ENCODE data around the gene CD53. TPM values are rescaled to one million over a fixed set of nuclear protein-coding genes. Genes with fewer than 3 reads are reported as not detected.

CD53 gene
- total and polyA plus RNA-seq, 9 of the 15 experiments (the other 6 are each of a cell fraction or from before 2014, with no cell fraction given) = 63.5 to 220 (median 131) TPM

DNA sequence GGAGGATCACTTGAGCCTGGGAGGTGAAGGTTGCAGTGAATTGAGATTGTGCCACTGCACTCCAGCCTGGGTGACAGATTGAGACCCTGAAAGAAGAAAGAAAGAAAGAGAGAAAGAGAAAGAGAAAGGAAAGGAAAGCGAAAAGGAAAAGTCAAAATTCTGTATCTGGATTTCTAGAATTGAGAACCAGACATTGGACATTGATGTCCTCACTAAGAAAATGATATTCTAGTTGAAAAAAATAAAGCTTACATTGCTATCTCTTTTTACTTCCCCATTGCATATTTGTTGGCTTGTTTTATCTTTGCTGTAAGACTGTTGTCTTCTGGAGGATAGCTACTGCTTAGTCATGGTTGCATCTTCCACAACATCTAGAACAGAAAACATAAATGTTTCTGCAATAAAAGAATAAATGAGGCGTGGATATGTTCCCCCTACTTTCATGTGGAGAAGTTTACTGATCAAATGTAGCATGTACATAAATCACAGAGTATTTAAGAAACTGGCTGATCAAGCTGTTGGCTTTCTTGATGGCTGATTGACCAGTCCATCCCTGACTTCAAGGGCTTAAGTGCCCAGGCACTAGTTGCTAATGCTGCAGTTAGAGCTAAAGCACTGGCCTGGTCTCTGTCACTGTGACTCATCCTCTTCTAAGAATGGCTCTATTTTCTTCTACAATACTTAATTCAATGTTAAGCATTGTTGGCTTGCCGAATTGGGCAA, 17.7 kb downstream of the CD53 start:
- CTCF ChIA-PET (ENCODE audit: low intra/inter-chr PET ratio) = no interaction called here
- H3K27me3 ChIP-seq (ENCODE audit: control insufficient read depth in 2 of 2, insufficient read depth in 2 of 2, low read length in 2 of 2) = no peaks in the 10 kb centered on the region
- no peaks in the 10 kb centered on the region for H3K9me3 ChIP-seq (replicated peaks; ENCODE audit: control insufficient read depth, insufficient read depth, low read depth, low read length)
- ATAC-seq (peak; percentile 85), DNase-seq (ENCODE audit: extremely low read depth in 1 of 4, low spot score in 3 of 4) (peak in 3 of 4 experiments; percentile 29 to 67 (median 58)), FAIRE-seq (peak; percentile 74)
- in situ Hi-C loops (cut with MboI) = no loop called here
- peak overlapping the region; percentile 68 for H3K27ac ChIP-seq (ENCODE audit: extremely low read depth, low read depth, low read length)
- H3K9me1 ChIP-seq (ENCODE audit: control insufficient read depth, insufficient read depth, low read length) = no peaks in the 10 kb centered on the region
- peaks cover 53% of the 10 kb centered on the region; the same call in 2 of the 3 replicates for H3K79me2 ChIP-seq (ENCODE audit: control insufficient read depth, insufficient read depth, low read length)
- H2AFZ ChIP-seq (ENCODE audit: low read depth, low read length) = peak overlapping the region; percentile 46
- no peaks in the 10 kb centered on the region for H4K20me1 ChIP-seq (replicated peaks; ENCODE audit: control insufficient read depth, insufficient read depth, low read length)
- peaks cover 26% of the 10 kb centered on the region; the same call in 2 of the 3 replicates for H3K36me3 ChIP-seq (ENCODE audit: control insufficient read depth, insufficient read depth, low read length)
- 31% methylated on average over 3 of the region's 3 CpGs for WGBS (ENCODE audit: insufficient coverage, low coverage, missing lambda C conversion rate)
- H3K4me3 ChIP-seq = no peak overlapping the region
- H3K9ac ChIP-seq (ENCODE audit: insufficient read depth in 1 of 2, low read depth in 2 of 2, low read length in 2 of 2) = peak overlapping the region in 1 of 2 experiments; percentile 23; a peak in 1 of 4 replicates
- intact Hi-C loops (cut with micrococcal nuclease) = no loop called here
- H3K4me1 ChIP-seq (replicated peaks in 1 of 2; ENCODE audit: control insufficient read depth in 2 of 2, insufficient read depth in 2 of 2, low read length in 2 of 2) = peaks cover 10 to 51% of the 10 kb centered on the region in 2 experiments; a peak in 4 of 5 replicates
- no TSS peak for BruUV-seq (replicated peaks)
- H3K4me2 ChIP-seq (ENCODE audit: insufficient read depth, low read length) = peak overlapping the region; percentile 58
- POLR2A ChIA-PET = interaction anchor here (0.5 to 1.7 kb wide), 12 partner anchors 11 to 285 kb away, joined by 3 to 11 read pairs (median 4); partner anchors contain the start of gene LRIF1
- no peak for TF ChIP-seq BRCA1 (IDR thresholded peaks at IDR 0.05)
- no peak for TF ChIP-seq BRCA1 (CRISPR knock-in tag; IDR thresholded peaks at IDR 0.05)
- TF ChIP-seq, protein P1, sequence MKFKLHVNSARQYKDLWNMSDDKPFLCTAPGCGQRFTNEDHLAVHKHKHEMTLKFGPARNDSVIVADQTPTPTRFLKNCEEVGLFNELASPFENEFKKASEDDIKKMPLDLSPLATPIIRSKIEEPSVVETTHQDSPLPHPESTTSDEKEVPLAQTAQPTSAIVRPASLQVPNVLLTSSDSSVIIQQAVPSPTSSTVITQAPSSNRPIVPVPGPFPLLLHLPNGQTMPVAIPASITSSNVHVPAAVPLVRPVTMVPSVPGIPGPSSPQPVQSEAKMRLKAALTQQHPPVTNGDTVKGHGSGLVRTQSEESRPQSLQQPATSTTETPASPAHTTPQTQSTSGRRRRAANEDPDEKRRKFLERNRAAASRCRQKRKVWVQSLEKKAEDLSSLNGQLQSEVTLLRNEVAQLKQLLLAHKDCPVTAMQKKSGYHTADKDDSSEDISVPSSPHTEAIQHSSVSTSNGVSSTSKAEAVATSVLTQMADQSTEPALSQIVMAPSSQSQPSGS (CRISPR knock-in tag; IDR thresholded peaks at IDR 0.05) = no peak
- TF ChIP-seq CBFA2T3 (IDR thresholded peaks at IDR 0.05) = peak; percentile 75
- TF ChIP-seq HNRNPK (IDR thresholded peaks at IDR 0.05; ENCODE audit: low read depth, low read length, poor library complexity, severe bottlenecking) = no peak
- TF ChIP-seq, protein P2, sequence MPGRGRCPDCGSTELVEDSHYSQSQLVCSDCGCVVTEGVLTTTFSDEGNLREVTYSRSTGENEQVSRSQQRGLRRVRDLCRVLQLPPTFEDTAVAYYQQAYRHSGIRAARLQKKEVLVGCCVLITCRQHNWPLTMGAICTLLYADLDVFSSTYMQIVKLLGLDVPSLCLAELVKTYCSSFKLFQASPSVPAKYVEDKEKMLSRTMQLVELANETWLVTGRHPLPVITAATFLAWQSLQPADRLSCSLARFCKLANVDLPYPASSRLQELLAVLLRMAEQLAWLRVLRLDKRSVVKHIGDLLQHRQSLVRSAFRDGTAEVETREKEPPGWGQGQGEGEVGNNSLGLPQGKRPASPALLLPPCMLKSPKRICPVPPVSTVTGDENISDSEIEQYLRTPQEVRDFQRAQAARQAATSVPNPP (IDR thresholded peaks at IDR 0.05; ENCODE audit: borderline replicate concordance, insufficient read depth, insufficient read length) = no peak
- TF ChIP-seq HDAC3 (IDR thresholded peaks at IDR 0.05; ENCODE audit: borderline replicate concordance, partially characterized antibody) = peak; percentile 43
- TF ChIP-seq ZNF583 (CRISPR knock-in tag; IDR thresholded peaks at IDR 0.05) = no peak
- no peak for TF ChIP-seq GTF2F1 (IDR thresholded peaks at IDR 0.05; ENCODE audit: low read depth, low read length)
- TF ChIP-seq FOXM1 (IDR thresholded peaks at IDR 0.05; ENCODE audit: low read depth) = no peak
- TF ChIP-seq FOXM1 (CRISPR knock-in tag; IDR thresholded peaks at IDR 0.05; ENCODE audit: low read depth) = no peak
- no peak for TF ChIP-seq ZNF311 (CRISPR knock-in tag; IDR thresholded peaks at IDR 0.05)
- TF ChIP-seq, protein P3, sequence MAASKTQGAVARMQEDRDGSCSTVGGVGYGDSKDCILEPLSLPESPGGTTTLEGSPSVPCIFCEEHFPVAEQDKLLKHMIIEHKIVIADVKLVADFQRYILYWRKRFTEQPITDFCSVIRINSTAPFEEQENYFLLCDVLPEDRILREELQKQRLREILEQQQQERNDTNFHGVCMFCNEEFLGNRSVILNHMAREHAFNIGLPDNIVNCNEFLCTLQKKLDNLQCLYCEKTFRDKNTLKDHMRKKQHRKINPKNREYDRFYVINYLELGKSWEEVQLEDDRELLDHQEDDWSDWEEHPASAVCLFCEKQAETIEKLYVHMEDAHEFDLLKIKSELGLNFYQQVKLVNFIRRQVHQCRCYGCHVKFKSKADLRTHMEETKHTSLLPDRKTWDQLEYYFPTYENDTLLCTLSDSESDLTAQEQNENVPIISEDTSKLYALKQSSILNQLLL (CRISPR knock-in tag; IDR thresholded peaks at IDR 0.05; ENCODE audit: borderline replicate concordance) = no peak
- peak; percentile 75; the same call in 1 of the 2 replicates for TF ChIP-seq NFE2L1 (tag; IDR thresholded peaks at IDR 0.05; ENCODE audit: borderline replicate concordance, low read depth)
- TF ChIP-seq, protein P4, sequence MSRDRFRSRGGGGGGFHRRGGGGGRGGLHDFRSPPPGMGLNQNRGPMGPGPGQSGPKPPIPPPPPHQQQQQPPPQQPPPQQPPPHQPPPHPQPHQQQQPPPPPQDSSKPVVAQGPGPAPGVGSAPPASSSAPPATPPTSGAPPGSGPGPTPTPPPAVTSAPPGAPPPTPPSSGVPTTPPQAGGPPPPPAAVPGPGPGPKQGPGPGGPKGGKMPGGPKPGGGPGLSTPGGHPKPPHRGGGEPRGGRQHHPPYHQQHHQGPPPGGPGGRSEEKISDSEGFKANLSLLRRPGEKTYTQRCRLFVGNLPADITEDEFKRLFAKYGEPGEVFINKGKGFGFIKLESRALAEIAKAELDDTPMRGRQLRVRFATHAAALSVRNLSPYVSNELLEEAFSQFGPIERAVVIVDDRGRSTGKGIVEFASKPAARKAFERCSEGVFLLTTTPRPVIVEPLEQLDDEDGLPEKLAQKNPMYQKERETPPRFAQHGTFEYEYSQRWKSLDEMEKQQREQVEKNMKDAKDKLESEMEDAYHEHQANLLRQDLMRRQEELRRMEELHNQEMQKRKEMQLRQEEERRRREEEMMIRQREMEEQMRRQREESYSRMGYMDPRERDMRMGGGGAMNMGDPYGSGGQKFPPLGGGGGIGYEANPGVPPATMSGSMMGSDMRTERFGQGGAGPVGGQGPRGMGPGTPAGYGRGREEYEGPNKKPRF (IDR thresholded peaks at IDR 0.05; ENCODE audit: low read depth, low read length) = no peak

All from K562 (cell line).